GM19351 (cell line): Measurements from ENCODE around the gene RPLP2.

Experiments used
- ATAC-seq: cut with Tn5 transposase; IDR thresholded peaks from one replicate; pipeline ENCODE4 v1.9.1; 2021; ENCODE audit warnings: mild to moderate bottlenecking, moderate library complexity; ENCODE audit not compliant: unreplicated experiment

The RPLP2 gene

DNA sequence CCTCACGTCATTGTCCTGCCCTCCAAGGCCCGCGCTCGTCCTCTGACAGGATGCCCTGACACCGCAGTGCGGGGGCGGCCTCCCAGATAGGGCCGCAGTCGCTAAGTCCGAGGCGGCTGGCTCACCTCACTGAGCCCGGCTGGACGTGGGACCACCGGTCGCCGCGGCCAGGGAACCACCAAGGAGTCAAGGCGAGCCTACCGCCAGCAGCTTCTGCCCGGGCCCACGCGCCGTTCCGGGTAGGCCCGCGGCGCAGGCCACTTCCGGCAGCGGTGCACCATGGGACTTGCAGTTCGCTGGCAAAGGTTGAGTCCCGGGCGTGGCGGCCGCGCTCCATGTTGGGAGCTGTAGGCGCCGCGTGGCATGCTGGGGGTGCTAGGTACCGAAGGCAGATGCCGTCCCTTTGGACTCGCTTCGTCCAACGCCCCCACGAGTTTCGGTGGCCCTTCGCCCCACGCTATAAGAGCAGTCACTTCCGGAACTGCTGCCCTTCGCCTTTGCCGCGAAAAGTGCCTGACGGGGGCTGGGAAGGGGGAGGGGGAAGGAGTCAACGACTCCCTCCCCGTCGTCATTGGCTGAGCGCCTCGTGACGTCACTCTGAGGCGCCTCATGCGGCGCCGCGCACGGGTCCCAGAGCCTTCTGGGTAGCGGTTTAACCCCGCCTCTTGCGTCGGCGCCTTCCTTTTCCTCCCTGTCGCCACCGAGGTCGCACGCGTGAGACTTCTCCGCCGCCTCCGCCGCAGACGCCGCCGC lies at the start of gene RPLP2:
Gene RPLP2, plus strand, starts transcription at position 681 of the 753 bp plus-strand sequence. CDS start 268 bp downstream, outside the sequence.
- ATAC-seq, result peak; percentile 72

GRCh38 chr11:760236-760635 lies 49.5 kb upstream of the RPLP2 start:
- ATAC-seq, result no peak

- no peak for ATAC-seq
Observed at GRCh38 chr11:761526-762108, 48.1 kb upstream of the RPLP2 start.

DNA sequence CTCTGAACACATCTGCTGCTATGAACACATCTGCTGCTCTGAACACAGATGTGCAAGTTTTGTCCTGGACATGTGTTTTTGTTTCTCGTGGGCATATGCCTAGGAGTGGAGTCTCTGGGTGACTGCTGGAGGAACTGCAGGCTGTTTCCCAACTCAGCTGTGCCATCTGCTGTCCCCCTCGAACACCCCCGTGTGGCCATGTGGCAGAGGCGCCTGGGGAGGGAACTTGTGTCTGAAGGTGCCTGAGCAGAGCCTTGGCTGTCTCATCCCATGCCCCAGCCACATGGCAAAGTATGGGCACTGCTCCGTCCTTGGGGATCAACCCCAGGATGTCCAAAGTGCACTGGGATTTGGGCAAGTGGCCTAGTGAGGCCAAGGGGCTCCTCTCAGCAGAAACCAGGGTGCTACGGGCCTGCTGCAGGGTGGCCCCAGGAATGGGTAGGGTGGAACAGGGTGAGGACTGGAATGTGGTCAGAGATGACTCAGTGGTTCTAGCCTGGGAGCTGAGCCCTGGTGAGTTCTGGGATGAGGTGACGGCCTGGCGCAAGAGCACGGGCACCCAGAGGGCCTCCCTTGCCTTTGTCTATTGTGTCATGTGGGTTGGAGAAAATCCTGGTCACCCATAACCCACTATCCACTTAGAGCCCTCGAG lies 47.2 kb upstream of the RPLP2 start:
- ATAC-seq, result no peak

DNA sequence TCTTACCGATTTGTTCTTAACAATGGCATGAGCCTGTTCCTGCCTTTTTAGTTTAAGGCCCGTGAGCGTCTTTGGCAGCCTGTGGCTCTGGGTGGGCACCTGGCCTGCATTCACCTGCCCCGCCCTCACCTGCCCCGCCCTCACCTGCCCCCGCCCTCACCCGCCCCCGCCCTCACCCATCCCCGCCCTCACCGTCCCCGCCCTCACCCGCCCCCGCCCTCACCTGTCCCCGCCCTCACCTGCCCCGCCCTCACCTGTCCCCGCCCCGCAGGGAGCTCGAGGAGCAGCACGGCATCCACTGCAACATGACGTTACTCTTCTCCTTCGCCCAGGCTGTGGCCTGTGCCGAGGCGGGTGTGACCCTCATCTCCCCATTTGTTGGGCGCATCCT lies 46.7 kb upstream of the RPLP2 start:
- ATAC-seq, result no peak

GRCh38 chr11:763549-764321 lies 46.0 kb upstream of the RPLP2 start:
- ATAC-seq, result no peak

- ATAC-seq, result no peak
Observed at GRCh38 chr11:764322-765024, 45.3 kb upstream of the RPLP2 start.

GRCh38 chr11:765025-765801 lies 44.6 kb upstream of the RPLP2 start:
- ATAC-seq, result no peak

DNA sequence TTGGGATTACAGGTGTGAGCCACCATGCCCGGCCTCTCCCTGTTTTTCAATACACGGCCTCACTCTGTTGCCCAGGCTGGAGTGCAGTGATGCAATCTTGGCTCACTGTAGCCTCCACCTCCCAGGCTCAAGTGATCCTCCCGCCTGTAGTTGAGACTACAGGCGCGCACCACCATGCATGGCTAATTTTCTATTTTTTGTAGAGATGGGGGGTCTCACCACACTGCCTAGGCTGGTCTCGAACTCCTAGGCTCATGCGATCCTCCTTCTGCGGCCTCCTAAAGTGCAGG lies 44.0 kb upstream of the RPLP2 start:
- no peak for ATAC-seq

GRCh38 chr11:766106-766935 lies 43.4 kb upstream of the RPLP2 start:
- no peak for ATAC-seq

DNA sequence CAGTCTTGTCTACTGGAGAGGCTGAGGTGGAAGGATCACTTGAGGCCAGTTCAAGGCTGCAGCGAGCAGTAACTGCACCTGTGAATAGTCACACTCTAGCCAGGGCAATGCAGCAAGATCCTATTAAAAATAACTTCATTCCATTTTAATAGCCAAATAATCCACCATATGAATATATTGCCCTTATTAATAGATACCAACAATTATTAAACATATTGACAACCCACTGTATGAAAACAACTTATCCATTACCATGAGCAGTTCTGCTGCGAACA lies 42.9 kb upstream of the RPLP2 start:
- ATAC-seq, result no peak

GRCh38 chr11:767238-767637 lies 42.5 kb upstream of the RPLP2 start:
- no peak for ATAC-seq

DNA sequence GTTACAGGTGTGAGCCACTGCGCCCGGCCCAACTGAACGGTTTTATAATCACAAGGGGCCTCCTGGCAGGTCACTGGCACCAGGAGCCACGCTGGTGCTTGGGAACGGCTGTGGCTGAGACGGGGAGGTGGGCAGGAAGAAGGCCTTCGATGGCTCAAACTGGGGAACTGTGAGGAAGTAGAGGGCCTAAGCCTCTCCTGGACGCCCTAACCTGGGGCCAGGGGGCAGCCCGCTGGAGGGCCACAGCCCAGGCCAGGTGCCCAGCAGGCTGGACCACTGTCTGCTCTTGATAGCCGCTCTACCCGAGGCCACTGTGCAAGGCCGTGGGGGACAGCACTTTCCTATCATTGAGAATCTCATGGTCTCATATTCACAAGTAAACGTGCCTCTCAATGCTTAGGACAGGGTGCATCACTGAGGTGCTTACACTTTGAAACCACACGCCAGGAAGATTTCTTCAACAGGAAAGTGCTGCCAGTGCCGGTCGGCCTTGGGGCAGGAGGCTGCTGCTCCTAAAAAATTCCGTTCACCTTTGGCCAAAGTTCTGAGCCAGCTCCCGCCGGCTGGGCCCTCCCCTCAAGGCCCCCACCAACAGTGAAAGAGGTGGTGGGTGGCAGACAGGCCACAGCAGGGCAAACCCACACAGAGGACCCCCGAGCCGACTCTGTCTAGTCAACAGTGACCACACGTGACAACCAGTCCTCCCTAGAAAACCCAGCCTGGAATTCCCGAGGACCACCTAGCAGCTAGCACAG lies 39.7 kb upstream of the RPLP2 start:
- ATAC-seq, result no peak

GRCh38 chr11:770642-771616 lies 38.8 kb upstream of the RPLP2 start:
- ATAC-seq, result no peak

DNA sequence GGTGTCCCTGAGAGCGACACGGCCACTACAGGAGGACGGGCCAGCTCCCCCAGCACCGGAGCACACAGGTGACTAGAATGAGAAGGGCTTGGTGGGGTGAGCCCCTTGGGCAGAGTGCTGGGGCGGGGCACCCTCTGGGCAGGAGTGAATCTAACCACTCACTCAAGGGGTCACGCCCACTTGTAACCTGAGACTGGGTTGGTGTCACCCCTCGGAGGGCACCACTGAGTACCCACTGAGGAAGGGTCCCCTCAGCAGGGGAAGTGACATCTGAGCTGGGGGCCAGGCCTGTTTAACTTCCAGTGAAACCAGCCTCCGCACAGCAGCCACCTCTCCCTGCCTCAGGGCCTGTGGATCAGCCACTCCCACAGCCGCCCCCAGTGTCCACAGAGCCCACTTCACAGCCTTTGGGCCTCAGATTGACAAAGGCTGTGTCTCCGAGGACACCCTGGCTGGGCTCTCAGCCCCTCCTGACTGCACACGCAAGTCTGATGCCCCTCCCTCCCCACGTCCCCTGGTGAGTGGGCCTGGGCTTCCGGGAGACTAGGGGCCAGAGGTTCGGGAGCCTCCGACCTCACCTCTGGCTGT lies 38.1 kb upstream of the RPLP2 start:
- ATAC-seq, result no peak

- no peak for ATAC-seq
Observed at GRCh38 chr11:772429-773390, 37.1 kb upstream of the RPLP2 start.
